Measurements from ENCODE around the gene PSTPIP1. TPM values are rescaled to one million over a fixed set of nuclear protein-coding genes. Genes with fewer than 3 reads are reported as not detected.

Gene PSTPIP1
- total RNA-seq, 1 donor from 2014 or later: not detected

GRCh38 chr15:77014132-77015081, 19.5 kb downstream of the PSTPIP1 start:
- no peaks in the 10 kb centered on the region for H3K9me3 Mint-ChIP-seq (ENCODE audit: low read depth)
- DNase-seq (ENCODE audit: low spot score, unreplicated experiment): no peak
- no peak overlapping the region for H3K27ac Mint-ChIP-seq
- H3K27me3 Mint-ChIP-seq: peaks cover 14% of the 10 kb centered on the region
- no peaks in the 10 kb centered on the region for H3K4me1 Mint-ChIP-seq (ENCODE audit: low read depth)
- TF ChIP-seq, protein P1, sequence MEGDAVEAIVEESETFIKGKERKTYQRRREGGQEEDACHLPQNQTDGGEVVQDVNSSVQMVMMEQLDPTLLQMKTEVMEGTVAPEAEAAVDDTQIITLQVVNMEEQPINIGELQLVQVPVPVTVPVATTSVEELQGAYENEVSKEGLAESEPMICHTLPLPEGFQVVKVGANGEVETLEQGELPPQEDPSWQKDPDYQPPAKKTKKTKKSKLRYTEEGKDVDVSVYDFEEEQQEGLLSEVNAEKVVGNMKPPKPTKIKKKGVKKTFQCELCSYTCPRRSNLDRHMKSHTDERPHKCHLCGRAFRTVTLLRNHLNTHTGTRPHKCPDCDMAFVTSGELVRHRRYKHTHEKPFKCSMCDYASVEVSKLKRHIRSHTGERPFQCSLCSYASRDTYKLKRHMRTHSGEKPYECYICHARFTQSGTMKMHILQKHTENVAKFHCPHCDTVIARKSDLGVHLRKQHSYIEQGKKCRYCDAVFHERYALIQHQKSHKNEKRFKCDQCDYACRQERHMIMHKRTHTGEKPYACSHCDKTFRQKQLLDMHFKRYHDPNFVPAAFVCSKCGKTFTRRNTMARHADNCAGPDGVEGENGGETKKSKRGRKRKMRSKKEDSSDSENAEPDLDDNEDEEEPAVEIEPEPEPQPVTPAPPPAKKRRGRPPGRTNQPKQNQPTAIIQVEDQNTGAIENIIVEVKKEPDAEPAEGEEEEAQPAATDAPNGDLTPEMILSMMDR (IDR thresholded peaks at IDR 0.05; ENCODE audit: unreplicated experiment): no peak
- no peak overlapping the region for H3K4me3 Mint-ChIP-seq (ENCODE audit: low read depth)
- H3K36me3 Mint-ChIP-seq (ENCODE audit: insufficient read depth): no peaks in the 10 kb centered on the region

DNA sequence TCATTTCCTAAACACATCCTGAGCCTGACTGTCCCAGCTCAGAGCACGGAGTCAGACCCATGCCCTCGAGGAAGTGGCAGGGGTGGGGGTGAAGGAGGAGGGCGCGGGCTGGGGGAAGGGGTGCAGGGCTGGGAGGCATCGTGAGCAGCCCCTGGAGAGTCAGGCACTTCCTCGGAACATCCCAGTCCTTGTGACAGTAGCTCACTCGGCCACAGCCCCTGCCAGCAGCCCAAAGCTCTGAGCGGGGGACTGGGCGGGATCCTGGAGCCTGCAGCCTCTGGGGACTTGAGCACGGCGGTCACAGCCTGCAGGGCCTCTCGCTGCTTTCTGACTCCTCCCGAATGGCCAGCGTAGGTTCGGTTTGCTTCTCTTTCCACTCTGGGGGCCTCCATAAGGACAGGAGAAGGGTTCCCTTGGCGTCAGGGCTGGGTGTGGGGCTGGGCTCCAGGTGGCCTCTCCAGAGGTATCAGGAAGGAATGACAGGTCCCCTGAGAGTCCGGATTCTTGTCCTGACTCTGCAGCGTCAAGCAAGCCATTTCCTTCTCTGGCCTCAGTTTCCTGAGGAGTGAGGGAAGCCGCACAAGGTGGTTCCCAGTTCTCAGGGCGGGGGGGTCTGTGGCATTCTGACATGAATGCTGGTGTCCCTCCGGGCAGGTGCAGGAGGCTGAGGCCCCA, 20.9 kb downstream of the PSTPIP1 start:
- peaks cover 14% of the 10 kb centered on the region for H3K27me3 Mint-ChIP-seq
- H3K4me1 Mint-ChIP-seq (ENCODE audit: low read depth): no peaks in the 10 kb centered on the region
- TF ChIP-seq, protein P1 (IDR thresholded peaks at IDR 0.05; ENCODE audit: unreplicated experiment): no peak
- DNase-seq (ENCODE audit: low spot score, unreplicated experiment): no peak
- H3K36me3 Mint-ChIP-seq (ENCODE audit: insufficient read depth): no peaks in the 10 kb centered on the region
- H3K4me3 Mint-ChIP-seq (ENCODE audit: low read depth): no peak overlapping the region
- H3K27ac Mint-ChIP-seq: no peak overlapping the region
- no peaks in the 10 kb centered on the region for H3K9me3 Mint-ChIP-seq (ENCODE audit: low read depth)

DNA sequence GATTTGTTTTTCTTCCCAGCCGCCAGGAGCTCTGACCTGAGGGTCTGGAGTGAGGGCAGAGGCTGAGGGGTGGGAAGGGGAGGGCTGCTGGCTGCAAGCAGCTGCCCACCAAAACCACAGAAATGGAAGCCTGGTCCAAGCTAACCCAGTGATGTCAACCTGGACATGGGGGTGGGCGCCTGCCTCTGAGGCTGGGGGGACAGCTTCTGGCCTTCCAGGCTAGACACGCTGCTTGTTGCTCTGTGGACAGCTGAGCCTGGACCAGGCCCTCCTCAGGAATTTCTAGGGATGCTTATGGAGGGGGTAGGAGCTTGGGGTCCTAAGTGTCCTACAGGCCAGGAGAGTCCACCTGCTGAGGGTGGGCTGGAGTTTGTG, 21.4 kb downstream of the PSTPIP1 start:
- Mint-ChIP-seq H3K27ac (no peak overlapping the region), H3K4me3 (ENCODE audit: low read depth) (no peak overlapping the region)

DNA sequence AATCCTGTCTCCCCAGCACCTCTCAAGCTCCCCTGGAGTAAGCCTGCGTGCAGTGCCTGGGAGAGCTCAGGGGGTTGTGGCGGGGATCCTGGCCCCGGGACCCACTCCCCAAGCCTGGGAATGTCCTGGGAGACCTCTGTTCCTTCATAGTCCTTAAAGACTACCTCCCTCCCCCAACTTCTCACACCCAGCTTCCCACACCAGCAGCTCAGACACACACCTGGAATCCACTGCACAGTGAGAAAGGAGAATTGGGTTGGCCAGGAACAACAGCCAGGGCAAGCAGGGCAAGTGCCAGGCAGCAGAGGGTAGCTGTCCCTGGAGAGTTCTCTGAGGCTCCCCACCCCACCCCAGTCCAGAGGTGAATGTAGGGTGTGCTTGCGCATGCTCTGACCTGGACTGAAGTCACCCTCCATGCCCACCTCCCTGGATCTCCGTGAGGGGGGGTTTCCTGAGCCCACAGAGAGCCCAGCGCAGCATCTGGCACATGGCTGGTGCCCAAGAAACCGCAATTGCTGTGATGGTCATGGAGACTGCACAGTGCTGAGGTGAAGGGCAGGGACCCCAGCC, 22.2 kb downstream of the PSTPIP1 start:
- no peaks in the 10 kb centered on the region for H3K9me3 Mint-ChIP-seq (ENCODE audit: low read depth)
- H3K27me3 Mint-ChIP-seq: peaks cover 16% of the 10 kb centered on the region
- H3K4me3 Mint-ChIP-seq (ENCODE audit: low read depth): no peak overlapping the region
- H3K4me1 Mint-ChIP-seq (ENCODE audit: low read depth): no peaks in the 10 kb centered on the region
- TF ChIP-seq, protein P1 (IDR thresholded peaks at IDR 0.05; ENCODE audit: unreplicated experiment): no peak
- H3K27ac Mint-ChIP-seq: no peak overlapping the region
- H3K36me3 Mint-ChIP-seq (ENCODE audit: insufficient read depth): no peaks in the 10 kb centered on the region
- no peak for DNase-seq (ENCODE audit: low spot score, unreplicated experiment)

More for the DNA sequence above, 21.4 kb downstream of the PSTPIP1 start:
- TF ChIP-seq, protein P1 (IDR thresholded peaks at IDR 0.05; ENCODE audit: unreplicated experiment): no peak
- no peak for DNase-seq (ENCODE audit: low spot score, unreplicated experiment)
- peaks cover 14% of the 10 kb centered on the region for H3K27me3 Mint-ChIP-seq
- H3K4me1 Mint-ChIP-seq (ENCODE audit: low read depth): no peaks in the 10 kb centered on the region
- H3K36me3 Mint-ChIP-seq (ENCODE audit: insufficient read depth): no peaks in the 10 kb centered on the region
- no peaks in the 10 kb centered on the region for H3K9me3 Mint-ChIP-seq (ENCODE audit: low read depth)

All from progenitor cell of endocrine pancreas (in vitro differentiated cells).